ENCODE results near the gene SFXN5. TPM values are rescaled to one million over a fixed set of nuclear protein-coding genes. Genes with fewer than 3 reads are reported as not detected.

SFXN5 gene
- total RNA-seq, 3 donors from 2014 or later (not counting 1 experiment from before 2014, with no cell fraction given) = 15.3 to 22.3 (median 19.8) TPM

GRCh38 chr2:72990695-72991438 is 80.6 kb downstream of the SFXN5 start:
- no peaks in the 10 kb centered on the region for H3K9me3 ChIP-seq (ENCODE audit: control insufficient read depth, insufficient read depth, low read length)
- H3K4me1 ChIP-seq (ENCODE audit: control insufficient read depth, insufficient read depth, low read length) = no peaks in the 10 kb centered on the region
- no peak for TF ChIP-seq CTCF (IDR thresholded peaks at IDR 0.05)
- WGBS (ENCODE audit: insufficient coverage) = 92% methylated on average over 11 of the region's 13 CpGs
- H3K4me3 Mint-ChIP-seq = no peak overlapping the region
- H3K27ac Mint-ChIP-seq = no peak overlapping the region
- H3K9me3 Mint-ChIP-seq = no peaks in the 10 kb centered on the region
- no peaks in the 10 kb centered on the region for H3K27me3 Mint-ChIP-seq (ENCODE audit: low read depth in 2 of 2)
- H3K36me3 Mint-ChIP-seq = no peaks in the 10 kb centered on the region
- DNase-seq (no peak), ATAC-seq (no peak)
- no peak overlapping the region for H3K4me3 ChIP-seq (ENCODE audit: low read length)
- no peaks in the 10 kb centered on the region for H3K27me3 ChIP-seq (ENCODE audit: control insufficient read depth, insufficient read depth, low read length)
- no peaks in the 10 kb centered on the region for H3K4me1 Mint-ChIP-seq
- intact Hi-C loops (cut with micrococcal nuclease) = no loop called here
- H3K36me3 ChIP-seq (ENCODE audit: control insufficient read depth, insufficient read depth, low read length) = no peaks in the 10 kb centered on the region
- H3K27ac ChIP-seq (ENCODE audit: low read length) = no peak overlapping the region

- H3K36me3 ChIP-seq (ENCODE audit: control insufficient read depth, insufficient read depth, low read length) = no peaks in the 10 kb centered on the region
- Mint-ChIP-seq H3K4me3 (no peak overlapping the region), H3K27me3 (ENCODE audit: low read depth in 2 of 2) (no peaks in the 10 kb centered on the region), H3K27ac (no peak overlapping the region), H3K4me1 (no peaks in the 10 kb centered on the region), H3K36me3 (no peaks in the 10 kb centered on the region), H3K9me3 (no peaks in the 10 kb centered on the region)
- no peak overlapping the region for H3K27ac ChIP-seq (ENCODE audit: low read length)
- no peaks in the 10 kb centered on the region for H3K4me1 ChIP-seq (ENCODE audit: control insufficient read depth, insufficient read depth, low read length)
- ATAC-seq (no peak), DNase-seq (no peak)
- intact Hi-C loops (cut with micrococcal nuclease) = no loop called here
- no peak overlapping the region for H3K4me3 ChIP-seq (ENCODE audit: low read length)
- no peak for TF ChIP-seq CTCF (IDR thresholded peaks at IDR 0.05)
- no peaks in the 10 kb centered on the region for H3K9me3 ChIP-seq (ENCODE audit: control insufficient read depth, insufficient read depth, low read length)
- 96% methylated on average over 24 of the region's 26 CpGs for WGBS (ENCODE audit: insufficient coverage)
- no peaks in the 10 kb centered on the region for H3K27me3 ChIP-seq (ENCODE audit: control insufficient read depth, insufficient read depth, low read length)
Observed at GRCh38 chr2:72989770-72990556, 81.5 kb downstream of the SFXN5 start.

DNA sequence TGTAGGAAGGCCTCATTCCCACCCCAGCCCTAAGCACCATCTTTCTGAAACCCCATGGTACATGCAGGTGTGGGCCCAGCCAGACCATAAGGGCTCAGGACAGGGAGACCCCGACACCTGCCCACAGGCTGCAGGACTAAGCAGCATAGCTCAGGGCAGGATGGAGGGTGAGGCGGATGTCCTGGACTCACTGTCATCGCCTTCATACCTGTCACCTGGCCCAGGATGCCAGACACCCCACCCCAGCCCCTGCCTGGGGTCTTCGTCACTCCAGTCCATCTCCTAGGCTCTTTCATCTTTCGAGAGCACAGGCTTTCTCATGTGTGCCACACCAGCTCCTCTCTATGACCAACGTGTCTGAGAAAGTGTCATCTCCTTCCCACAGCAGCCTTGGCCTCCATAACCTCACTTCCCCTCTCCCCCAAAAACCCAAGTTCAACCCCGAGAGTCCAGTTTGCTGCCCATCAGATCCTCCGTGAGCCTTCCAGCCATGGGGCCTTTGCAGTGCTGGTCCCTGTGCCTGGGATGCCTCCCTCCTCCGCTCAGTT is 82.7 kb downstream of the SFXN5 start:
- Histone ChIP-seq H3K9me3 (ENCODE audit: control insufficient read depth, insufficient read depth, low read length) (no peaks in the 10 kb centered on the region), H3K27ac (ENCODE audit: low read length) (no peak overlapping the region), H3K27me3 (ENCODE audit: control insufficient read depth, insufficient read depth, low read length) (no peaks in the 10 kb centered on the region), H3K4me1 (ENCODE audit: control insufficient read depth, insufficient read depth, low read length) (no peaks in the 10 kb centered on the region), H3K36me3 (ENCODE audit: control insufficient read depth, insufficient read depth, low read length) (no peaks in the 10 kb centered on the region), H3K4me3 (ENCODE audit: low read length) (no peak overlapping the region)
- 87% methylated on average over 9 of the region's 9 CpGs for WGBS (ENCODE audit: insufficient coverage)
- no peaks in the 10 kb centered on the region for H3K9me3 Mint-ChIP-seq
- no peak overlapping the region for H3K27ac Mint-ChIP-seq
- H3K4me3 Mint-ChIP-seq = no peak overlapping the region
- H3K27me3 Mint-ChIP-seq (ENCODE audit: low read depth in 2 of 2) = no peaks in the 10 kb centered on the region
- intact Hi-C loops (cut with micrococcal nuclease) = no loop called here
- no peaks in the 10 kb centered on the region for H3K36me3 Mint-ChIP-seq
- ATAC-seq (no peak), DNase-seq (no peak)
- no peak for TF ChIP-seq CTCF (IDR thresholded peaks at IDR 0.05)
- no peaks in the 10 kb centered on the region for H3K4me1 Mint-ChIP-seq
